ENCODE measurements around the gene MLLT6.
A peak's percentile ranks its signal among the peaks of the same experiment; 100 is the strongest.

Gene MLLT6

GRCh38 chr17:38716368-38717005, 11.4 kb downstream of the MLLT6 start:
- H3K36me3 ChIP-seq (replicated peaks in 1 of 2; ENCODE audit: control insufficient read depth in 2 of 2, insufficient read depth in 2 of 2, low read length in 2 of 2) = peaks cover 10 to 96% of the 10 kb centered on the region in 2 donors
- no peaks in the 10 kb centered on the region for H3K79me1 ChIP-seq (ENCODE audit: low read depth, low read length)
- no peaks in the 10 kb centered on the region for H3K9me3 ChIP-seq (replicated peaks in 1 of 2; ENCODE audit: control insufficient read depth in 2 of 2, insufficient read depth in 1 of 2, low read depth in 1 of 2, low read length in 2 of 2)
- no peak overlapping the region for H3K27ac ChIP-seq (replicated peaks; ENCODE audit: low read length)
- no peak overlapping the region for H2BK15ac ChIP-seq (ENCODE audit: low read length)
- H2AFZ ChIP-seq (ENCODE audit: low read length) = no peak overlapping the region
- H3K9ac ChIP-seq (ENCODE audit: low read depth, low read length, poor library complexity) = no peak overlapping the region
- H3K14ac ChIP-seq (ENCODE audit: low read length) = no peak overlapping the region
- no peak for DNase-seq (ENCODE audit: low spot score)
- no peak overlapping the region for H2BK120ac ChIP-seq (ENCODE audit: low read depth, low read length)
- H3K18ac ChIP-seq (ENCODE audit: low read length) = no peak overlapping the region
- H2BK5ac ChIP-seq (ENCODE audit: low read length) = no peak overlapping the region
- H4K91ac ChIP-seq (ENCODE audit: low read depth, low read length, poor library complexity) = no peak overlapping the region
- H2BK12ac ChIP-seq (ENCODE audit: low read length) = no peak overlapping the region
- H4K8ac ChIP-seq (ENCODE audit: low read depth, low read length) = no peak overlapping the region
- H3K4me1 ChIP-seq (ENCODE audit: control insufficient read depth in 2 of 2, insufficient read depth in 1 of 2, low read depth in 1 of 2, low read length in 2 of 2) = peaks cover 0 to 14% of the 10 kb centered on the region in 2 donors
- no peak overlapping the region for H3K4me2 ChIP-seq (ENCODE audit: insufficient read depth, low read length, poor library complexity, severe bottlenecking)
- H2AK5ac ChIP-seq (ENCODE audit: low read depth, low read length) = no peak overlapping the region
- H3K4ac ChIP-seq (ENCODE audit: low read length) = no peak overlapping the region
- H3K4me3 ChIP-seq (ENCODE audit: low read length in 2 of 2) = no peak overlapping the region
- no peak overlapping the region for H3K23ac ChIP-seq (ENCODE audit: low read depth, low read length, poor library complexity)
- no CpG with 5 or more reads among the region's 18 CpGs for WGBS, 2 donors (ENCODE audit: extremely low coverage in 2 of 2, insufficient read length in 2 of 2, insufficient replicate concordance in 1 of 2)
- H3K27me3 ChIP-seq (ENCODE audit: control insufficient read depth in 3 of 3, insufficient read depth in 3 of 3, low read depth in 1 of 3, low read length in 3 of 3) = peaks cover 0 to 20% (median 2%) of the 10 kb centered on the region in 3 experiments

GRCh38 chr17:38717139-38717745, 12.2 kb downstream of the MLLT6 start:
- Histone ChIP-seq H3K27me3 (ENCODE audit: control insufficient read depth in 3 of 3, insufficient read depth in 3 of 3, low read depth in 1 of 3, low read length in 3 of 3) (peaks cover 0 to 21% (median 2%) of the 10 kb centered on the region in 3 experiments), H2AFZ (ENCODE audit: low read length) (no peak overlapping the region), H2AK5ac (ENCODE audit: low read depth, low read length) (no peak overlapping the region), H4K91ac (ENCODE audit: low read depth, low read length, poor library complexity) (no peak overlapping the region), H3K4me3 (ENCODE audit: low read length in 2 of 2) (no peak overlapping the region), H3K36me3 (replicated peaks in 1 of 2; ENCODE audit: control insufficient read depth in 2 of 2, insufficient read depth in 2 of 2, low read length in 2 of 2) (peaks cover 7 to 93% of the 10 kb centered on the region in 2 donors), H2BK5ac (ENCODE audit: low read length) (no peak overlapping the region), H3K23ac (ENCODE audit: low read depth, low read length, poor library complexity) (no peak overlapping the region), H3K27ac (replicated peaks; ENCODE audit: low read length) (no peak overlapping the region), H4K8ac (ENCODE audit: low read depth, low read length) (no peak overlapping the region), H2BK15ac (ENCODE audit: low read length) (no peak overlapping the region), H3K4me2 (ENCODE audit: insufficient read depth, low read length, poor library complexity, severe bottlenecking) (no peak overlapping the region), H3K14ac (ENCODE audit: low read length) (no peak overlapping the region), H3K4me1 (ENCODE audit: control insufficient read depth in 2 of 2, insufficient read depth in 1 of 2, low read depth in 1 of 2, low read length in 2 of 2) (peaks cover 0 to 14% of the 10 kb centered on the region in 2 donors), H3K9ac (ENCODE audit: low read depth, low read length, poor library complexity) (no peak overlapping the region), H2BK12ac (ENCODE audit: low read length) (no peak overlapping the region), H3K79me1 (ENCODE audit: low read depth, low read length) (no peaks in the 10 kb centered on the region), H2BK120ac (ENCODE audit: low read depth, low read length) (no peak overlapping the region), H3K18ac (ENCODE audit: low read length) (no peak overlapping the region), H3K9me3 (replicated peaks in 1 of 2; ENCODE audit: control insufficient read depth in 2 of 2, insufficient read depth in 1 of 2, low read depth in 1 of 2, low read length in 2 of 2) (no peaks in the 10 kb centered on the region), H3K4ac (ENCODE audit: low read length) (no peak overlapping the region)
- no CpG with 5 or more reads among the region's 12 CpGs for WGBS, 2 donors (ENCODE audit: extremely low coverage in 2 of 2, insufficient read length in 2 of 2, insufficient replicate concordance in 1 of 2)
- no peak for DNase-seq (ENCODE audit: low spot score)

- H3K9ac ChIP-seq (ENCODE audit: low read depth, low read length, poor library complexity) = peak overlapping the region; percentile 3
Observed at GRCh38 chr17:38719289-38719942, 14.3 kb downstream of the MLLT6 start.

More at GRCh38 chr17:38719289-38719942, 14.3 kb downstream of the MLLT6 start:
- no peak overlapping the region for H4K91ac ChIP-seq (ENCODE audit: low read depth, low read length, poor library complexity)
- H4K8ac ChIP-seq (ENCODE audit: low read depth, low read length) = no peak overlapping the region
- no peak overlapping the region for H2BK15ac ChIP-seq (ENCODE audit: low read length)
- no peak overlapping the region for H2AFZ ChIP-seq (ENCODE audit: low read length)
- H3K36me3 ChIP-seq (replicated peaks in 1 of 2; ENCODE audit: control insufficient read depth in 2 of 2, insufficient read depth in 2 of 2, low read length in 2 of 2) = peaks cover 3 to 88% of the 10 kb centered on the region in 2 donors
- no peak overlapping the region for H2BK12ac ChIP-seq (ENCODE audit: low read length)
- peak overlapping the region; percentile 94 for H3K18ac ChIP-seq (ENCODE audit: low read length)
- no peak overlapping the region for H3K4ac ChIP-seq (ENCODE audit: low read length)
- H3K4me1 ChIP-seq (ENCODE audit: control insufficient read depth in 2 of 2, insufficient read depth in 1 of 2, low read depth in 1 of 2, low read length in 2 of 2) = peaks cover 0 to 13% of the 10 kb centered on the region in 2 donors
- WGBS, 2 donors (ENCODE audit: extremely low coverage in 2 of 2, insufficient read length in 2 of 2, insufficient replicate concordance in 1 of 2) = no CpG with 5 or more reads among the region's 29 CpGs
- peaks cover 0 to 21% (median 2%) of the 10 kb centered on the region in 3 experiments for H3K27me3 ChIP-seq (ENCODE audit: control insufficient read depth in 3 of 3, insufficient read depth in 3 of 3, low read depth in 1 of 3, low read length in 3 of 3)
- H2BK5ac ChIP-seq (ENCODE audit: low read length) = peak overlapping the region; percentile 49
- H3K14ac ChIP-seq (ENCODE audit: low read length) = no peak overlapping the region
- DNase-seq (ENCODE audit: low spot score) = no peak
- peak overlapping the region; percentile 44 for H2BK120ac ChIP-seq (ENCODE audit: low read depth, low read length)
- H2AK5ac ChIP-seq (ENCODE audit: low read depth, low read length) = peak overlapping the region; percentile 91
- H3K4me3 ChIP-seq (ENCODE audit: low read length in 2 of 2) = peak overlapping the region in 1 of 2 donors; percentile 43
- peak overlapping the region; percentile 81 for H3K4me2 ChIP-seq (ENCODE audit: insufficient read depth, low read length, poor library complexity, severe bottlenecking)
- no peak overlapping the region for H3K23ac ChIP-seq (ENCODE audit: low read depth, low read length, poor library complexity)
- H3K27ac ChIP-seq (replicated peaks; ENCODE audit: low read length) = no peak overlapping the region
- H3K79me1 ChIP-seq (ENCODE audit: low read depth, low read length) = no peaks in the 10 kb centered on the region
- no peaks in the 10 kb centered on the region for H3K9me3 ChIP-seq (replicated peaks in 1 of 2; ENCODE audit: control insufficient read depth in 2 of 2, insufficient read depth in 1 of 2, low read depth in 1 of 2, low read length in 2 of 2)

Measured in neuronal stem cell (in vitro differentiated cells).